GM21381 (cell line): Measurements from ENCODE around the gene PDGFC.

Experiments used
- ATAC-seq: cut with Tn5 transposase; IDR thresholded peaks from one replicate; pipeline ENCODE4 v1.9.1; 2021; ENCODE audit warnings: mild to moderate bottlenecking, moderate library complexity; ENCODE audit not compliant: unreplicated experiment

The PDGFC gene

GRCh38 chr4:156971676-156972378 lies at the start of gene PDGFC:
Gene PDGFC, minus strand, starts transcription at chr4:156971799. Its CDS starts 896 bp downstream, at chr4:156970903.
- no peak for ATAC-seq

- no peak for ATAC-seq
Observed at GRCh38 chr4:157020882-157021281, 49.3 kb upstream of the PDGFC start.

- ATAC-seq: no peak
Observed at GRCh38 chr4:157018920-157019490, 47.4 kb upstream of the PDGFC start.

GRCh38 chr4:157014621-157015591 lies 43.3 kb upstream of the PDGFC start:
- no peak for ATAC-seq

GRCh38 chr4:157013656-157014055 lies 42.1 kb upstream of the PDGFC start:
- no peak for ATAC-seq

GRCh38 chr4:157012781-157013180 lies 41.2 kb upstream of the PDGFC start:
- no peak for ATAC-seq

- no peak for ATAC-seq
Observed at GRCh38 chr4:157012296-157012695, 40.7 kb upstream of the PDGFC start.

- no peak for ATAC-seq
Observed at GRCh38 chr4:157010630-157011029, 39.0 kb upstream of the PDGFC start.

GRCh38 chr4:157005831-157006230 lies 34.2 kb upstream of the PDGFC start:
- ATAC-seq: no peak

- no peak for ATAC-seq
Observed at GRCh38 chr4:157005193-157005592, 33.6 kb upstream of the PDGFC start.

- ATAC-seq: no peak
Observed at GRCh38 chr4:157004279-157005161, 32.9 kb upstream of the PDGFC start.

GRCh38 chr4:156999175-156999517 lies 27.5 kb upstream of the PDGFC start:
- no peak for ATAC-seq

- ATAC-seq: no peak
Observed at GRCh38 chr4:156998500-156999174, 27.0 kb upstream of the PDGFC start.

- ATAC-seq: no peak
Observed at GRCh38 chr4:156992943-156993342, 21.3 kb upstream of the PDGFC start.

GRCh38 chr4:156991161-156991560 lies 19.6 kb upstream of the PDGFC start:
- no peak for ATAC-seq

GRCh38 chr4:156983366-156983765 lies 11.8 kb upstream of the PDGFC start:
- ATAC-seq: no peak

GRCh38 chr4:156981262-156981769 lies 9.7 kb upstream of the PDGFC start:
- ATAC-seq: no peak

GRCh38 chr4:156977435-156978160 lies 6.0 kb upstream of the PDGFC start:
- ATAC-seq: no peak

- no peak for ATAC-seq
Observed at GRCh38 chr4:156976147-156976546, 4.5 kb upstream of the PDGFC start.
